Activated T-helper 17 cell treated with anti-CD3 and anti-CD28 coated beads, Interleukin-2, amount 50 U/mL, for 72 hours (primary cell): ENCODE data around the gene PARK7. TPM values are rescaled to one million over a fixed set of nuclear protein-coding genes. Genes with fewer than 3 reads are reported as not detected.

Experiments
- ATAC-seq: fragments of 150-1000 bp; cut with Tn5 transposase; replicated peaks from 2 replicates; pipeline ENCODE4 v1.10.0; 2021; ENCODE audit warnings: mild to moderate bottlenecking, moderate library complexity
- H3K27ac Mint-ChIP-seq: one replicate; pipeline ENCODE4 v1.8.0; 2022; ENCODE audit warnings: mixed read lengths
- H3K27me3 Mint-ChIP-seq: one replicate; pipeline ENCODE4 v1.8.0; 2022; ENCODE audit warnings: mixed read lengths
- H3K36me3 Mint-ChIP-seq: one replicate; pipeline ENCODE4 v1.8.0; 2022; ENCODE audit warnings: low read depth, mild to moderate bottlenecking, mixed read lengths
- H3K4me1 Mint-ChIP-seq: one replicate; pipeline ENCODE4 v1.8.0; 2022; ENCODE audit warnings: mixed read lengths
- H3K4me3 Mint-ChIP-seq: one replicate; pipeline ENCODE4 v1.8.0; 2022; ENCODE audit warnings: mild to moderate bottlenecking, mixed read lengths
- H3K9me3 Mint-ChIP-seq: one replicate; pipeline ENCODE4 v1.8.0; 2022; ENCODE audit warnings: mixed read lengths
- total RNA-seq, 2 donors: library from RNA; stranded (reverse); gene quantifications; one replicate each; pipeline ENCODE4 v1.2.3, GENCODE V29; 2022

The PARK7 gene
- total RNA-seq, 2 donors from 2014 or later: 262 to 416 TPM

DNA sequence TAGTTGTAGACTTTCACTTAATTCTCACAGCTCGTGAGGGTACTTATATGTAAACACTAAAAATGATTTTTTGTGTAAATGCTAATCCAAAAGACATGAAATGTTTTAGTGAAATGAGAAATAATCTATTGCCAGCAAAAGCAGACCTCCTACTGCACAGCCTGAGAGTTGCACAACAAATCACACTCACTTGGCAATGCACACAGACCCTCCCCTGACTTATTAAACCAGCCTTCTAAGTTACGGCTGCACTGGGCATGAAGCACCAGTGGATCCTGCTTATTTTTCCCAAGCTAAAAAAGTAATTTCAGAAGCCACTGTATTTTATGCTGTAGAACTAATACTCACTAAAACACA lies 54.3 kb downstream of the PARK7 start:
- Mint-ChIP-seq H3K27me3 (peaks cover 8% of the 10 kb centered on the region), H3K4me3 (no peak overlapping the region), H3K4me1 (no peaks in the 10 kb centered on the region), H3K36me3 (no peaks in the 10 kb centered on the region), H3K9me3 (no peaks in the 10 kb centered on the region), H3K27ac (no peak overlapping the region)
- no peak for ATAC-seq

DNA sequence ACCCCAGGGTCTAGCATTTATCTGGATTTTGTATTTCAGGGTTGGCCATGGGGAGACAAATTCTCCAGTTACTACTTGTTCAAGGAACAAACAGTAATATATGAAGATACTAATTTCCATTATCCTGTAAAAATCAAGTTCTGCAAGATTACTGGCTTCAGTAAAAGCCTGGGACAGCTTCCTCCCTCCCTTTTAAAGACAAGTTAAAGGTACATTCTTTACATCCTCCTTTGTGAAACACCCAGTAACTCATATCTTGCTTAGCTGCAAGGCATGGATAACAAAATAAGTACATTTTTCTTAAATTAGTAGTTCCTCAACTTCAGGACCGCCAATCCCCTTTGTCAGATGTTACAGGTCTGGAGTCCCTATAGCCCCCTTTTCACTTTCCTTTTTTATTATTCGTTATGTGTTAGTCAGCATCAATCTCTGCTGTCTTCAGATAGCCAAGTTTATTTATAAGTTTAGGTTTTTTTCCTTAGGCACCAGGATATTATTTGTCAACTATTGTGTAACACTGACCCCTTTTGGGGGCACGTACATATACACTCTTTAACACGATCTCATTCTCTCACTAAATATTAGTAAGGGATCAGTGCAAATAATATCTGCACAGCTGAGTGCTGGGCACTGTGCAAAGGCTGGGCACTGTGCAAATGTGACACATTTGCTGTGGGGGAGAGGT lies 54.8 kb downstream of the PARK7 start:
- Mint-ChIP-seq H3K27me3 (peaks cover 8% of the 10 kb centered on the region), H3K4me3 (no peak overlapping the region), H3K9me3 (no peaks in the 10 kb centered on the region), H3K27ac (no peak overlapping the region), H3K36me3 (no peaks in the 10 kb centered on the region), H3K4me1 (no peaks in the 10 kb centered on the region)
- no peak for ATAC-seq

DNA sequence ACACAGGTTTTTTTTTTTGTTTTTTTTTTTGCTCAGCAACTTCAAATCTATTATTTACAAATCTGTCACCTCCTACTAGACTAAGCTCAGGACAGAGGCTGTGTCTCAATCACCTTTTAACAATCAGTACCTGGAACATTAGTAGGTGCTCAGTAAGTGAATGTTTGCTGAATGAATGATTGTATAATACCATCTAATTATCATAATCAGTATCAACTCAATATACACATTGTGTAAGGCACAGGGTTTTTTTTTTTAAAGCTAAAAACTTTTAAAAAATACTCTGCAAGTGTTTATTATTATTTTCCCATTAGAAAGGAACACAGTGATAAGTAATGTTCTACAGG lies 55.4 kb downstream of the PARK7 start:
- Mint-ChIP-seq H3K4me3 (no peak overlapping the region), H3K4me1 (no peaks in the 10 kb centered on the region), H3K27me3 (peaks cover 8% of the 10 kb centered on the region), H3K36me3 (no peaks in the 10 kb centered on the region), H3K9me3 (no peaks in the 10 kb centered on the region), H3K27ac (no peak overlapping the region)
- ATAC-seq: no peak

DNA sequence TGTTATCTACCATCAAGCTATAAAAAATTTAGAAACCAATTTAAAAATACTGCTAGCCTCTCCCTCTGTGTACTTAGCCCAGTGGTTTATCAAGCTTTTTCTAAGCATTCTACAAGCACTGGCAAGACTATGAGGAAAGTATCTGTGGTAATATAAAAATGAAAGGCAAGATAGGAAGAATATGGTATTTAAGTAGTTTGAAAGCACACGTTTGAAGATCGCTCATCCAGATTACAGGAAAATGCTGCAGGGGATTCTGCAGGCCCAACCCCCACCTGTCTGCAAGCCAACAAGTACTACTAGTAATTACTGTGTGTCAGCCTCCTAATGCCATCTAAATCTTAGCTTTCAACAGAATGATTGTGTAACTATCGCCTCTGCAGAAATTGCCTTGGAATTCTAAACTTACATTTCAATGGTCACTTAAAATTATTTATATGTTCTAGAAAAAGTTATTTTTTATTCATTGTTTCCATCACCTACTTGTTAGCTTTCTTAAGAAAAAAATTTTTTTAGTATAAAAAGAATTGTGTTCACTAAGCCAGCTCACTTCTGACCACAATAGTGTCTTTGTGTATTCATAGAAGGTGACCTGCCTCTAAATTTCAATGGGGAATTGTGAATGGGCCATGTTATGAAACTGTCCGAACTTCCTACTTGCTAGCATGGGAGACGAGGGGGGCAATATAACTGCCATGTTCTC lies 56.1 kb downstream of the PARK7 start:
- peaks cover 8% of the 10 kb centered on the region for H3K27me3 Mint-ChIP-seq
- no peaks in the 10 kb centered on the region for H3K4me1 Mint-ChIP-seq
- ATAC-seq: no peak
- no peak overlapping the region for H3K27ac Mint-ChIP-seq
- H3K4me3 Mint-ChIP-seq: no peak overlapping the region
- H3K9me3 Mint-ChIP-seq: no peaks in the 10 kb centered on the region
- no peaks in the 10 kb centered on the region for H3K36me3 Mint-ChIP-seq

DNA sequence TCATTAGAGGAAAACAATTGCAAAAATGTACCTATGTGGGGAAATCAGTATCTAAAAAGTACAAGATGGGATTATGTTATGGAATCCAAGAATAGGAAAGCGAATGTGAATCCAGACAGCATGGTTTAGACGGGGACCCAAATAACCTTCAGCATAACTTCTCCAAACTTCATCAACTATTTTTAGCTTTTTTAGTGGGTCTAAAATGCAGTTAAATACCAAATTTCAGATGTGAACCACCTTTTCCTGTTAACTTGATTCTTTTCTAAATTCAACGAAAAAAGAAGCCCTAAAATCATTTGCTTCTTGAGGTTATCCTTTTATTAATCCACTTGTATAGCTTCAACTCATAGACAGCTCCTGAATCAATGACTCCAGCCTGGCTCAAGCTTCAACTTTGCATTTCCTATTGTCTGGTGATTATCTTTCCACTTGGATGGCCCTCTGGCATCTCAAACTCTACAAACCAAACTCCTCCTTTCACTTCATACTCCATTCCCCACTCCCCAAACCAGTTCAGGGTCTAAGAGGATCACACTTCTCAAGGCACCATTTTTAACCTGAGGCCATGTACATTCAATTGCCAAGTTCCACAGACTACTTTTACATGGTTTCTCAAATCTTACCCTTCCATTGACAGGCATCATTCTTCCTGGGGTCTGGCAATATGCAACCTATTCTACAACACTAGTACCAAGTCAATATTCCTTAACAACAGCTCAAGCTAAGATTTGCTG lies 57.1 kb downstream of the PARK7 start:
- Mint-ChIP-seq H3K4me1 (no peaks in the 10 kb centered on the region), H3K27me3 (peaks cover 9% of the 10 kb centered on the region), H3K4me3 (no peak overlapping the region), H3K9me3 (no peaks in the 10 kb centered on the region), H3K36me3 (no peaks in the 10 kb centered on the region), H3K27ac (no peak overlapping the region)
- ATAC-seq: no peak

DNA sequence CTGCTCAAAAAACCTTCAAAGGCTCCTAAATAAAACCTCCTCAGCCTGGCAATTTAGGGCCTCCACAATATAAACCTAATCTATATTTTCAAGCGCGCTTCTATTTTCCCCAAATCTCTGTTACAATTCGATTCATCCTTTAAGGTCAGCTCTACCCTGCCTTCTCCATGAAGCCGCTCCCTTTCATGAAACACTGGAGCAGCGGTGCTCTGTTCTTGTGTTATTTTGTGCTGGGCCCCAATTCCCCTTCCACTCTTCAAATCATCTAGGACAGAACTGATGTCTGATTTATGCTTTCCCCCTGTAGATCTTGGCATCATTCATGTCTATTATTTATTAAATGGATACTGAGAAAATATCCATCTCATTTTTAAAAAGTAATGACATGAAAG lies 57.7 kb downstream of the PARK7 start:
- no peak overlapping the region for H3K4me3 Mint-ChIP-seq
- no peak overlapping the region for H3K27ac Mint-ChIP-seq
- H3K27me3 Mint-ChIP-seq: peaks cover 13% of the 10 kb centered on the region
- H3K4me1 Mint-ChIP-seq: no peaks in the 10 kb centered on the region
- no peaks in the 10 kb centered on the region for H3K36me3 Mint-ChIP-seq
- H3K9me3 Mint-ChIP-seq: no peaks in the 10 kb centered on the region
- no peak for ATAC-seq

DNA sequence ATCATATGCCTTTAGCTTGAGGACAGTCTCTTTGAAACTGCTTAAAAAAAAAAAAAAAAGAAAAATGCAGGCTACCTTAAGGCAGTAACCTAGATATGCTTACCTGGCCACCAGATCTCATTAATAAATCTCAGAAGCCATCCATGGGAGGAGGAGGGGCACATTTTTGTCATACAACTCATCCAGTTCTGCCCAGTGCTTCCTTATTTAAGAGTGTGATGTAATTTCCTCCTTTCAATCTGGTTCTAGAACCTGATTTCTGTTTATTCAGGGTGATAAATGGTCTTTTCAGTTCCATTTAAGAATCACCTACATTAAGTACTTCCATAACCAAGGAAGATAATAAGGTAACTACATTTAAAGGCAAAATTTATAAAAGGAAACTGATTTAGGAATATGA lies 58.5 kb downstream of the PARK7 start:
- Mint-ChIP-seq H3K27me3 (peaks cover 15% of the 10 kb centered on the region), H3K4me1 (peaks cover 1% of the 10 kb centered on the region), H3K36me3 (peaks cover 1% of the 10 kb centered on the region), H3K9me3 (no peaks in the 10 kb centered on the region), H3K4me3 (no peak overlapping the region), H3K27ac (no peak overlapping the region)
- ATAC-seq: no peak

DNA sequence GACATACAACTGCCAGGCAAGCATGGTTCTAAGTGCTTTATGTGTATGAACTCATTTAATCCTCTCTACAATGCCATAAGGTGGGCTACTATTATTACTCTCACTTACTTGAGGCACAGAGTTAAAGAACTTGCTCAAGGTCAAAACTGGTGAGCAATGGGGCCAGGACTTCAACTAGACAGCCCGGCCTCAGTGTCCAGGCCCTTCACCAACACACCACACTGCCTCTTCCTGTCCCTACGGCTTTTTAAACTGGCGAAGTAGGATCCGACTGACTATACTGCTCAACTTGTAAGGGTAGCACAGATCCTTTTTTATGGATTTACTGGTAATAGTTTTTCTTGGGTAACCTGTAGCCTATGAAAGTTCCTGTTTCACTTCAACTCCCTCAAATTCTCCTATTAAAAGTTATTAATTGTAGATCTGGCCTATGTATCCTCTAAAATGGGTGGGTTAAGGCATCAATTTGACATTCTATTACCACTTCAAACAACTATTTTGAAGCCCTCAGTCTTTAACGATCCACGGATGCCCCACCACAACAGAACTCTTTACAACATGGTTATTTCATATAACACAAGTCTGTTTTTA lies 60.3 kb downstream of the PARK7 start:
- Mint-ChIP-seq H3K27ac (no peak overlapping the region), H3K27me3 (peaks cover 16% of the 10 kb centered on the region), H3K4me3 (no peak overlapping the region), H3K36me3 (peaks cover 6% of the 10 kb centered on the region), H3K9me3 (no peaks in the 10 kb centered on the region), H3K4me1 (peaks cover 8% of the 10 kb centered on the region)
- no peak for ATAC-seq

DNA sequence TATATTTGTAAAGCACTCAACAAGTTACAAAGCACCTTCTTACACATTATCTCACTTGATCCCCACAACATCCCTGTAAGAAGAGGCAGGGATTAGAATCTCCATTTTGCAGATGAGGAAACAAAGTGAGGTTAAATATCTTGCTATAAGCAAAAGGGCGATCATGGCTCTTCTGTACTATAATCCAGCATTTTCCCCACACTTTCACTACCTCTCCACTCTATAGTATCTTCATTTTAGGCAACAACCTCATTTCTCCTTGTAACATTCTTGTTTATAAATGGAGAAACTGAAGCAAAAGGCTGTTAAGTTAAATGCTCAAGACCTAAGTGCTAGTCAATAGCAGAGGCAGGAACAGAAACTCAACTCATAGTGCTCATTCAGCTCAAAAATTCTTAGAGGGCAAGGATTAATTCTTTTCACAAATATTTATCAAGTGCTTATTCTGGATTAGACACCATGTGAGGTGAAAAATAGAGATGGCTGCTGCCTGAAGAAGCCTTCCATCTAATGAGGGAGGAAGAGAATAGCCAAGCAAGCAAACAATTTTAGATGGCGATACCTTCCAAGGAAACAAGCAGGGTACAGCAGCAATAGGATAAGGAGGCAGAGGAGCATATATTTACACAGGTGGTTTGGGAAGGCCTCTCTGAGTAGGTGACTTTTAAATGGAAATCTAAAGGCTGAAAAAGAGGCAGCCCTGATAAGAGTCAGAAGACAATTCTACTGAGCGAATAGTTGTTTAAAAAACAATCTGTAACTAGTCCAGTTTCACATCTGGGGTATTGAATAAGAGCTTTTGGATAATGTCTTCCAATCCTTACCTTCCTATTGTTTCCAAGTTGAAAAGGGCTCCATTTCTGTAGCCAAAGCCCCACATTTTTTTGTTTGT lies 61.1 kb downstream of the PARK7 start:
- Mint-ChIP-seq H3K27me3 (peaks cover 16% of the 10 kb centered on the region), H3K36me3 (peaks cover 6% of the 10 kb centered on the region), H3K4me1 (peaks cover 11% of the 10 kb centered on the region), H3K27ac (no peak overlapping the region), H3K4me3 (no peak overlapping the region), H3K9me3 (no peaks in the 10 kb centered on the region)
- no peak for ATAC-seq

DNA sequence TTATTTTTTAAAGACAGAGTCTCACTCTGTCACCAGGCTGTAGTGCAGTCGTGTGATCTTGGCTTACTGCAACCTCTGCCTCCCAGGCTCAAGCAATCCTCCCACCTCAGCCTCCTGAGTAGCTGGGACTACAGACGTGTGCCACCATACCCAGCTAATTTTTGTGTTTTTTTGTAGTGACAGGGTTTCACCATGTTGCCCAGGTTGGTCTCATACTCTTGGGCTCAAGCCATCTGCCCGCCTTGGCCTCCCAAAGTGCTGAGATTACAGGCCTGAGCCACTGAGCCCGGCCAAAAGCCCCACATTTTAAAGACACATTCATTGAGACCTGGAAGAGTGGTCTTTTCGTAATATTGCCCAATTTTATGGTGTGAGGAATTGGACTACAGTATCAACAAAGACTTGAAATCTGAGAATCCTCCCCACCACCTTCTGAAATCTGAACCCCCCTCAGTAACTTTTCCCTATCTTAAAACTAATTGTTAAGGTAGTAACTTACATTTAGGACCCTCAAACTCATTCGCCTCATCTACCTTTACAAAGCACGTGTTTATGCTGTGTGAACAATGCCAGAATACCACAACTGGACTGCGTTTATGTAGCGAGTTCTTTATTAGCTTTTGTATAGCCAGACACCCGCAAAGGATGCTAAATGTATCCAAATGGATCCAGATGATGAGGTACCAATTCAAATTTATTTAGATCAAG lies 61.9 kb downstream of the PARK7 start:
- H3K27ac Mint-ChIP-seq: no peak overlapping the region

DNA sequence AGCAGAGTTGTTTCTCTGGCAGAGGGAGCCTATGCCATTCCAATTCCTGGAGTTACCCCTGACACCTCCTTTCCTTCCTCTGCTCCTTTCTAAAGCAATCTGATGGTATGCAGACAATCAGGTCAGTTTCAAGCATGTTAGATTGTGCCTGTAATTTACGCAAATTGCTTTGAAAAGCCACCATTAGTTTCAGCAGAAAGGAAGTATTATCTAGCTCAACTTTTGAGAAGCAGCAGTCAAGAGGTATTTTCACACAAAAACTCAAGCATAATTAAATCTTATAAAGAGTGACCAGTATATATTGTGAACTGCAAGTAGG lies 62.4 kb downstream of the PARK7 start:
- H3K27me3 Mint-ChIP-seq: peaks cover 16% of the 10 kb centered on the region
- ATAC-seq: no peak

More for the DNA sequence above, 61.9 kb downstream of the PARK7 start:
- Mint-ChIP-seq H3K4me1 (peaks cover 11% of the 10 kb centered on the region), H3K36me3 (peaks cover 6% of the 10 kb centered on the region), H3K27me3 (peaks cover 16% of the 10 kb centered on the region), H3K4me3 (no peak overlapping the region), H3K9me3 (no peaks in the 10 kb centered on the region)
- ATAC-seq: no peak

DNA sequence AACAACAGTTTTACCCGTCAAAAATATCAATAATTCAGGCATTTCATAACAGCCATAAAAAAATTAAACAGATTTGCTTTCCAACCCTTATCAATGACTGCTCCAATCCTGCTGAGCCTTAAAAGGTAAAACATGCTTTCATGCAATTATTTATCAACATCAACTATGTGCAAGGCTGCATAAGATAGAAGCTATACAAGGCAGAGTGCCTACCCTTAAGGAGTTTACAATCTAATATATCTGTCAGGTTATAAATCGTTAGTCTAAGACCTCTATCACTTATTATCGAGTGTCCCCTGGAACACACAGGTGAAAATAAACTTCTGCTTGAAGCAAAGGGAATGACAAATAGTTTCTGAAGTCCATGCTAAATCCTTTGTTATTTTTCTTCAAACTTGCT lies 62.8 kb downstream of the PARK7 start:
- Mint-ChIP-seq H3K36me3 (peaks cover 6% of the 10 kb centered on the region), H3K27me3 (peaks cover 16% of the 10 kb centered on the region), H3K9me3 (no peaks in the 10 kb centered on the region), H3K4me3 (no peak overlapping the region), H3K27ac (no peak overlapping the region), H3K4me1 (peaks cover 11% of the 10 kb centered on the region)
- no peak for ATAC-seq

More for the DNA sequence above, 62.4 kb downstream of the PARK7 start:
- Mint-ChIP-seq H3K27ac (no peak overlapping the region), H3K4me3 (no peak overlapping the region), H3K9me3 (no peaks in the 10 kb centered on the region), H3K4me1 (peaks cover 11% of the 10 kb centered on the region), H3K36me3 (peaks cover 6% of the 10 kb centered on the region)

DNA sequence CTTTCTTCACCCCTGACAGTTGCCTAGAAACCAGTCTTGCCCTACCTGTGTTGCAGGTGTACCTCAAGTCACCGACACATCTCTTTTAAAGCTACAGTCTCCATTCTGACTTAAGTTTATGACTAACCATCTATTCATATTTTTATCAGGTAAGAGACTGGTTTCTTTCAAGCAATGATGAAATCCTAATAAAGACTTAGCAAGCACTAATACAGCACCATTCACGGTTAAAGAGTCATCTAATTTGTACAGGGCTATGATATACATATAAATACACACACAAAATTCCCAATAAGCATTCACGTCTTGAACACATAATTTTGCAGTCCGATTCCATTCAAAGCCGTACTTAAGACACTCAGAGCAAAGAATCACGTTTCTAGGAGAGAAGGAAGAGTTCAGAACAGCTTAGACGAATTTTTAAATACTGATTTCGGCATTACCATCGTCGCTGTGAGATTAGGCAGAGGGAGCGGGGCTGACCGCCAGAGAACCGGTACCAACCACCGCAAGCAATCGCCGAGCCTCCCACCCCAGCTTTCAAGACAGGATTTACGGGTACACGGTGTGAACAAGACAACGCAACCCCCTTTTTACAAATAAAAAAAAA lies 63.7 kb downstream of the PARK7 start:
- peak overlapping the region; percentile 84 for H3K4me3 Mint-ChIP-seq
- H3K27me3 Mint-ChIP-seq: peaks cover 16% of the 10 kb centered on the region
- no peak for ATAC-seq
- no peaks in the 10 kb centered on the region for H3K9me3 Mint-ChIP-seq
- H3K27ac Mint-ChIP-seq: no peak overlapping the region
- peaks cover 6% of the 10 kb centered on the region for H3K36me3 Mint-ChIP-seq
- peaks cover 11% of the 10 kb centered on the region for H3K4me1 Mint-ChIP-seq
